ENCODE results near the gene CYLD.

The CYLD gene

GRCh38 chr16:50711862-50712559, 29.9 kb upstream of the CYLD start:
- no peak for DNase-seq (ENCODE audit: low read depth)

GRCh38 chr16:50712560-50712898, 29.4 kb upstream of the CYLD start:
- no peak for DNase-seq (ENCODE audit: low read depth)

GRCh38 chr16:50712956-50713355, 28.9 kb upstream of the CYLD start:
- DNase-seq (ENCODE audit: low read depth), result no peak

GRCh38 chr16:50717091-50717490, 24.8 kb upstream of the CYLD start:
- no peak for DNase-seq (ENCODE audit: low read depth)

GRCh38 chr16:50717494-50717893, 24.4 kb upstream of the CYLD start:
- no peak for DNase-seq (ENCODE audit: low read depth)

GRCh38 chr16:50718061-50718760, 23.7 kb upstream of the CYLD start:
- DNase-seq (ENCODE audit: low read depth), result no peak

- no peak for DNase-seq (ENCODE audit: low read depth)
Measured at GRCh38 chr16:50718761-50719400, 23.0 kb upstream of the CYLD start.

GRCh38 chr16:50719401-50720337, 22.2 kb upstream of the CYLD start:
- no peak for DNase-seq (ENCODE audit: low read depth)

GRCh38 chr16:50721549-50722404, 20.1 kb upstream of the CYLD start:
- no peak for DNase-seq (ENCODE audit: low read depth)

- DNase-seq (ENCODE audit: low read depth), result no peak
Measured at GRCh38 chr16:50722405-50722737, 19.5 kb upstream of the CYLD start.

GRCh38 chr16:50722960-50723359, 18.9 kb upstream of the CYLD start:
- no peak for DNase-seq (ENCODE audit: low read depth)

- no peak for DNase-seq (ENCODE audit: low read depth)
Measured at GRCh38 chr16:50724306-50724705, 17.6 kb upstream of the CYLD start.

- DNase-seq (ENCODE audit: low read depth), result no peak
Measured at GRCh38 chr16:50731130-50731988, 10.5 kb upstream of the CYLD start.

GRCh38 chr16:50731989-50732832, 9.7 kb upstream of the CYLD start:
- DNase-seq (ENCODE audit: low read depth), result no peak

- DNase-seq (ENCODE audit: low read depth), result no peak
Measured at GRCh38 chr16:50733468-50733867, 8.4 kb upstream of the CYLD start.

GRCh38 chr16:50735629-50736122, 6.2 kb upstream of the CYLD start:
- DNase-seq (ENCODE audit: low read depth), result no peak

- no peak for DNase-seq (ENCODE audit: low read depth)
Measured at GRCh38 chr16:50736448-50736847, 5.4 kb upstream of the CYLD start.

- DNase-seq (ENCODE audit: low read depth), result no peak
Measured at GRCh38 chr16:50737420-50737959, 4.4 kb upstream of the CYLD start.

- DNase-seq (ENCODE audit: low read depth), result no peak
Measured at GRCh38 chr16:50739031-50739430, 2.9 kb upstream of the CYLD start.
